ENCODE results near the gene SLC35F3. TPM values are rescaled to one million over a fixed set of nuclear protein-coding genes. Genes with fewer than 3 reads are reported as not detected.

The SLC35F3 gene
- total RNA-seq, 1 experiment from 2014 or later = 0.94 TPM

DNA sequence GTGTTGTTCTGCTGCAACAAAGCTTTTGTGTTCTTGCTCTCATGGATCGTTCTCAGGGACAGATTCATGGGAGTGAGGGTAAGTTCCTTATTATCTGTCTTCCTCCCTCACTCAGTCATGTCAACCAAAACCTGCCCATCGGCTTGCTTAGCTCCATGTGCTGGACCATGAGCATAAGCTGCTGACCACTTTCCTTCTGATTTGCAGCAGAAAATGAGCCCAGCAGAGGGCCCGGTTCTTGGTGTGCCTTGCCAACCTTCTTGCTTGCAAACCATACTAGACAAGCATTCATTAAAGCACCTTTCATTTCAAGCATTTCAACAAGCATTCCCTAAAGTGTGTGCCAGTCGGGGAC is 404.7 kb downstream of the SLC35F3 start:
- DNase-seq (ENCODE audit: low spot score) (no peak), ATAC-seq (no peak)
- ChIA-PET POLR2A (no interaction called here), CTCF (interaction anchor here (0.7 to 3.5 kb wide), 47 partner anchors 9 to 868 kb away, joined by 3 to 105 read pairs (median 6); partner anchors contain the start of genes COA6 and SLC35F3)
- Mint-ChIP-seq H3K27me3 (ENCODE audit: low read depth) (peaks cover 6% of the 10 kb centered on the region; the same call in 1 of the 2 replicates), H3K4me1 (peaks cover 20% of the 10 kb centered on the region), H3K9me3 (no peaks in the 10 kb centered on the region; the same call in 1 of the 2 replicates), H3K36me3 (no peaks in the 10 kb centered on the region), H3K27ac (no peak overlapping the region), H3K4me3 (no peak overlapping the region)
- TF ChIP-seq CREM (CRISPR knock-in tag; IDR thresholded peaks at IDR 0.05) (no peak), GRHL2 (CRISPR knock-in tag; IDR thresholded peaks at IDR 0.05; ENCODE audit: insufficient replicate concordance, severe bottlenecking) (no peak), ZNF671 (CRISPR knock-in tag; IDR thresholded peaks at IDR 0.05) (no peak), SOX15 (CRISPR knock-in tag; IDR thresholded peaks at IDR 0.05) (no peak), GABPB1 (CRISPR knock-in tag; IDR thresholded peaks at IDR 0.05) (no peak), NFE2L1 (CRISPR knock-in tag; IDR thresholded peaks at IDR 0.05) (no peak), ETV6 (CRISPR knock-in tag; IDR thresholded peaks at IDR 0.05) (no peak), FOXJ3 (CRISPR knock-in tag; IDR thresholded peaks at IDR 0.05; ENCODE audit: borderline replicate concordance) (no peak), HMGA2 (CRISPR knock-in tag; IDR thresholded peaks at IDR 0.05) (no peak), RELA (CRISPR knock-in tag; IDR thresholded peaks at IDR 0.05; ENCODE audit: borderline replicate concordance) (no peak)
- TF ChIP-seq, protein P1, sequence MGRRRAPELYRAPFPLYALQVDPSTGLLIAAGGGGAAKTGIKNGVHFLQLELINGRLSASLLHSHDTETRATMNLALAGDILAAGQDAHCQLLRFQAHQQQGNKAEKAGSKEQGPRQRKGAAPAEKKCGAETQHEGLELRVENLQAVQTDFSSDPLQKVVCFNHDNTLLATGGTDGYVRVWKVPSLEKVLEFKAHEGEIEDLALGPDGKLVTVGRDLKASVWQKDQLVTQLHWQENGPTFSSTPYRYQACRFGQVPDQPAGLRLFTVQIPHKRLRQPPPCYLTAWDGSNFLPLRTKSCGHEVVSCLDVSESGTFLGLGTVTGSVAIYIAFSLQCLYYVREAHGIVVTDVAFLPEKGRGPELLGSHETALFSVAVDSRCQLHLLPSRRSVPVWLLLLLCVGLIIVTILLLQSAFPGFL (CRISPR knock-in tag; IDR thresholded peaks at IDR 0.05; ENCODE audit: borderline replicate concordance) = no peak

DNA sequence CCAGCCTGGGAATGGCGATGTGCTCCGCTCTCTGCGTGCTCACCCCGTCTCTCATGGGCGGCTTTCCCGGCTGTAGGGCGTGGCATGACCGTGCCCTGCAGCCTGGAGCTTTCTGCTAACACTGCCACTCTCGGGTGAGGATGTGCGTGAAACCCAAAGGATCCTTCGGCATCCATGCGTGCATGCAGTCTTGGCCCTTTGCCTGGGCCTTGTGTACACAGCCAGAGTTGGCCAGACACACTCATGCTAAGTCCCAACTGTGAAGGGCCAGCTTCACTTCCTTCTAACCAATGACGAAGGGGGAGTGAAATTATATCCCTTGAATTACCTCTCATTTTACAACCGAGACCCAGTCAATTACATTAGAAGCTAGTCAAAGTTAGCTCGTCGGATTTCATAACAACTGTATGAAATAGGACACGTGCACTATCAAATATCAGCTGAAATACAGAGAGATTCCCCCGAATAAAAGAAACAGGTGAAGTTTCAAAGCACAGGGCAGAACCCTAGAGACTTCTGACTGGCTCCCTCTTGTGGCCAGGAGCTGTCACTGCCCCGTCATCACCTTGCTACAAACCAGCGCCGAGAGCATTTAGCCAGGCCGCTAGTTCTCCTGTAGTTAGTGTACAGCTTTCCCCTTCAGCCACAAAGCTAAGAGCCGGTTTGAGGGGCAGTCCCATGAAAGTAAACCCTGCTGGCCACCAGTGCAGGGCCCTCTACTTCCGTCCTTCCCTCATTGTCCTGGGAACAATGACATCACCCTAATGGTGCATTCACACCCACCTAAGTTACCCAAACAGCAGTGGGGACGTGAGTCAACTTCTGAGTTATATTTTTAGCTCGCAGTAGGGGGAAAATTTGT is 405.4 kb downstream of the SLC35F3 start:
- H3K27me3 Mint-ChIP-seq (ENCODE audit: low read depth) = peaks cover 6% of the 10 kb centered on the region; the same call in 1 of the 2 replicates
- no peak overlapping the region for H3K4me3 Mint-ChIP-seq
- DNase-seq (ENCODE audit: low spot score) = peak; percentile 80
- ChIA-PET CTCF (interaction anchor here (0.6 to 3.5 kb wide), 57 partner anchors 9 to 1013 kb away, joined by 3 to 105 read pairs (median 5); partner anchors contain the start of genes COA6 and SLC35F3), POLR2A (interaction anchor here (0.6 to 1.8 kb wide), 3 partner anchors 84 to 159 kb away, joined by 3 to 7 read pairs (median 4); no protein-coding TSS in a partner anchor)
- H3K27ac Mint-ChIP-seq = no peak overlapping the region
- no peak for TF ChIP-seq IRF2 (CRISPR knock-in tag; IDR thresholded peaks at IDR 0.05; ENCODE audit: borderline replicate concordance, low read depth)
- TF ChIP-seq ATF3 (CRISPR knock-in tag; conservative IDR thresholded peaks at IDR 0.05) = 0 out of 2 replicates have a peak, but pooled peaks have one; percentile 21
- no peak for TF ChIP-seq TCF7 (CRISPR knock-in tag; IDR thresholded peaks at IDR 0.05; ENCODE audit: low read depth)
- 0 out of 2 replicates have a peak, but pooled peaks have one; percentile 25 for TF ChIP-seq ZBTB43 (CRISPR knock-in tag; IDR thresholded peaks at IDR 0.05)
- no peak for TF ChIP-seq SMAD4 (CRISPR knock-in tag; IDR thresholded peaks at IDR 0.05)
- TF ChIP-seq FOXP1 (CRISPR knock-in tag; IDR thresholded peaks at IDR 0.05; ENCODE audit: borderline replicate concordance) = peak; percentile 50; the same call in 1 of the 2 replicates
- TF ChIP-seq NR1H2 (CRISPR knock-in tag; IDR thresholded peaks at IDR 0.05) = no peak
- TF ChIP-seq, protein P2, sequence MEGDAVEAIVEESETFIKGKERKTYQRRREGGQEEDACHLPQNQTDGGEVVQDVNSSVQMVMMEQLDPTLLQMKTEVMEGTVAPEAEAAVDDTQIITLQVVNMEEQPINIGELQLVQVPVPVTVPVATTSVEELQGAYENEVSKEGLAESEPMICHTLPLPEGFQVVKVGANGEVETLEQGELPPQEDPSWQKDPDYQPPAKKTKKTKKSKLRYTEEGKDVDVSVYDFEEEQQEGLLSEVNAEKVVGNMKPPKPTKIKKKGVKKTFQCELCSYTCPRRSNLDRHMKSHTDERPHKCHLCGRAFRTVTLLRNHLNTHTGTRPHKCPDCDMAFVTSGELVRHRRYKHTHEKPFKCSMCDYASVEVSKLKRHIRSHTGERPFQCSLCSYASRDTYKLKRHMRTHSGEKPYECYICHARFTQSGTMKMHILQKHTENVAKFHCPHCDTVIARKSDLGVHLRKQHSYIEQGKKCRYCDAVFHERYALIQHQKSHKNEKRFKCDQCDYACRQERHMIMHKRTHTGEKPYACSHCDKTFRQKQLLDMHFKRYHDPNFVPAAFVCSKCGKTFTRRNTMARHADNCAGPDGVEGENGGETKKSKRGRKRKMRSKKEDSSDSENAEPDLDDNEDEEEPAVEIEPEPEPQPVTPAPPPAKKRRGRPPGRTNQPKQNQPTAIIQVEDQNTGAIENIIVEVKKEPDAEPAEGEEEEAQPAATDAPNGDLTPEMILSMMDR (IDR thresholded peaks at IDR 0.05) = peak; percentile 84
- TF ChIP-seq ZNF512 (CRISPR knock-in tag; IDR thresholded peaks at IDR 0.05; ENCODE audit: borderline replicate concordance) = no peak
- TF ChIP-seq MYBL2 (CRISPR knock-in tag; IDR thresholded peaks at IDR 0.05) = 0 out of 2 replicates have a peak, but pooled peaks have one; percentile 22
- no peak for TF ChIP-seq GTF2I (CRISPR knock-in tag; conservative IDR thresholded peaks at IDR 0.05)
- TF ChIP-seq ZNF121 (CRISPR knock-in tag; IDR thresholded peaks at IDR 0.05) = no peak
- no peak for TF ChIP-seq AFF4 (CRISPR knock-in tag; IDR thresholded peaks at IDR 0.05; ENCODE audit: borderline replicate concordance)
- peak; percentile 91 for ATAC-seq
- H3K4me1 Mint-ChIP-seq = peaks cover 20% of the 10 kb centered on the region
- H3K36me3 Mint-ChIP-seq = no peaks in the 10 kb centered on the region
- H3K9me3 Mint-ChIP-seq = no peaks in the 10 kb centered on the region; the same call in 1 of the 2 replicates
